SK-N-SH treated with all-trans-retinoic acid at 6 μM for 48 hours (cell line): Measurements from ENCODE around the gene SHE.

Source experiments
- ATAC-seq: fragments of 200-7000 bp; cut with Tn5 transposase; 3 replicates; pipeline ENCODE4 v1.9.1; 2020; ENCODE audit warnings: mild to moderate bottlenecking, moderate library complexity
- ARNTL ChIP-seq: fragments of 450-650 bp; formaldehyde crosslinking; IDR thresholded peaks from 2 replicates; pipeline ENCODE4 v1.5.0; 2020; ENCODE audit warnings: low read depth, mild to moderate bottlenecking, moderate library complexity, borderline replicate concordance
- BACH2 ChIP-seq: fragments of 250-450 bp; sonication (Bioruptor Pico); IDR thresholded peaks from 2 replicates; pipeline ENCODE4 v1.9.0; 2021; ENCODE audit warnings: mild to moderate bottlenecking, borderline replicate concordance
- CSDC2 ChIP-seq: fragments of 250-450 bp; sonication (Bioruptor Pico); IDR thresholded peaks from 2 replicates; pipeline ENCODE4 v1.5.0; 2020; ENCODE audit warnings: mild to moderate bottlenecking, moderate library complexity
- CSRNP3 ChIP-seq: fragments of 250-450 bp; sonication (Bioruptor Pico); IDR thresholded peaks from 2 replicates; pipeline ENCODE4 v1.5.1; 2021; ENCODE audit warnings: mild to moderate bottlenecking, moderate library complexity
- ESRRG ChIP-seq: fragments of 250-450 bp; sonication (Bioruptor Pico); IDR thresholded peaks from 2 replicates; pipeline ENCODE4 v1.6.1; 2021; ENCODE audit warnings: mild to moderate bottlenecking
- GLIS3 ChIP-seq: fragments of 250-450 bp; sonication (Bioruptor Pico); IDR thresholded peaks from 2 replicates; pipeline ENCODE4 v1.5.0; 2020; ENCODE audit warnings: mild to moderate bottlenecking, moderate library complexity
- ISL1 ChIP-seq: fragments of 250-450 bp; sonication (Bioruptor Pico); IDR thresholded peaks from 2 replicates; pipeline ENCODE4 v2.1.2; 2022; ENCODE audit warnings: mild to moderate bottlenecking, moderate library complexity
- PATZ1 ChIP-seq: fragments of 250-450 bp; sonication (Bioruptor Pico); IDR thresholded peaks from 2 replicates; pipeline ENCODE4 v1.8.0; 2020; ENCODE audit warnings: mild to moderate bottlenecking, moderate library complexity, borderline replicate concordance
- PPARA ChIP-seq: fragments of 250-450 bp; sonication (Bioruptor Pico); IDR thresholded peaks from 2 replicates; pipeline ENCODE4 v1.5.0; 2020; ENCODE audit warnings: mild to moderate bottlenecking, borderline replicate concordance
- RARB ChIP-seq: fragments of 250-450 bp; sonication (Bioruptor Pico); IDR thresholded peaks from 2 replicates; pipeline ENCODE4 v1.8.0; 2021; ENCODE audit warnings: mild to moderate bottlenecking, moderate library complexity
- TCF4 ChIP-seq: fragments of 250-450 bp; sonication (Bioruptor Pico); IDR thresholded peaks from 2 replicates; pipeline ENCODE4 v1.8.0; 2021; ENCODE audit warnings: mild to moderate bottlenecking, moderate library complexity, borderline replicate concordance
- TOX ChIP-seq: fragments of 250-450 bp; sonication (Bioruptor Pico); IDR thresholded peaks from 2 replicates; pipeline ENCODE4 v1.8.0; 2021; ENCODE audit warnings: mild to moderate bottlenecking, moderate library complexity, borderline replicate concordance
- TSHZ2 ChIP-seq: fragments of 250-450 bp; sonication (Bioruptor Pico); IDR thresholded peaks from 2 replicates; pipeline ENCODE4 v1.5.0; 2020; ENCODE audit warnings: mild to moderate bottlenecking, moderate library complexity
- ZC3H10 ChIP-seq: fragments of 250-450 bp; sonication (Bioruptor Pico); IDR thresholded peaks from 2 replicates; pipeline ENCODE4 v1.5.1; 2021; ENCODE audit warnings: mild to moderate bottlenecking, moderate library complexity
- ZFP3 ChIP-seq: fragments of 250-450 bp; sonication (Bioruptor Pico); IDR thresholded peaks from 2 replicates; pipeline ENCODE4 v1.5.0; 2020; ENCODE audit warnings: mild to moderate bottlenecking, moderate library complexity
- ZFP30 ChIP-seq: fragments of 450-650 bp; formaldehyde crosslinking; IDR thresholded peaks from 2 replicates; pipeline ENCODE4 v1.5.0; 2022; ENCODE audit warnings: mild to moderate bottlenecking, moderate library complexity
- ZNF565 ChIP-seq: fragments of 450-650 bp; formaldehyde crosslinking; conservative IDR thresholded peaks from 2 replicates; pipeline ENCODE4 v1.5.0; 2020; ENCODE audit warnings: low read depth, mild to moderate bottlenecking, moderate library complexity
- ZNF8 ChIP-seq: fragments of 450-650 bp; formaldehyde crosslinking; IDR thresholded peaks from 2 replicates; pipeline ENCODE4 v1.5.0; 2020; ENCODE audit warnings: mild to moderate bottlenecking, moderate library complexity
- TF ChIP-seq, protein P1 (sequence below): fragments of 250-450 bp; sonication (Bioruptor Pico); IDR thresholded peaks from 2 replicates; pipeline ENCODE4 v1.5.1; 2020; ENCODE audit warnings: low read depth, mild to moderate bottlenecking, moderate library complexity
- TF ChIP-seq, protein P2 (sequence below): fragments of 250-450 bp; sonication (Bioruptor Pico); IDR thresholded peaks from 2 replicates; pipeline ENCODE4 v1.8.0; 2021; ENCODE audit warnings: low read depth, mild to moderate bottlenecking, moderate library complexity, borderline replicate concordance

Gene SHE

GRCh38 chr1:154541231-154541630 lies 39.0 kb upstream of the SHE start:
- no peak for ATAC-seq
- TF ChIP-seq CSRNP3 (no peak), ZNF565 (no peak), ESRRG (no peak), ARNTL (CRISPR knock-in tag) (no peak), BACH2 (CRISPR knock-in tag) (no peak), ZFP3 (CRISPR knock-in tag) (no peak), TSHZ2 (CRISPR knock-in tag) (no peak), PATZ1 (no peak), CSDC2 (CRISPR knock-in tag) (no peak), ZNF8 (CRISPR knock-in tag) (no peak), ISL1 (CRISPR knock-in tag) (no peak)
- TF ChIP-seq, protein P1, sequence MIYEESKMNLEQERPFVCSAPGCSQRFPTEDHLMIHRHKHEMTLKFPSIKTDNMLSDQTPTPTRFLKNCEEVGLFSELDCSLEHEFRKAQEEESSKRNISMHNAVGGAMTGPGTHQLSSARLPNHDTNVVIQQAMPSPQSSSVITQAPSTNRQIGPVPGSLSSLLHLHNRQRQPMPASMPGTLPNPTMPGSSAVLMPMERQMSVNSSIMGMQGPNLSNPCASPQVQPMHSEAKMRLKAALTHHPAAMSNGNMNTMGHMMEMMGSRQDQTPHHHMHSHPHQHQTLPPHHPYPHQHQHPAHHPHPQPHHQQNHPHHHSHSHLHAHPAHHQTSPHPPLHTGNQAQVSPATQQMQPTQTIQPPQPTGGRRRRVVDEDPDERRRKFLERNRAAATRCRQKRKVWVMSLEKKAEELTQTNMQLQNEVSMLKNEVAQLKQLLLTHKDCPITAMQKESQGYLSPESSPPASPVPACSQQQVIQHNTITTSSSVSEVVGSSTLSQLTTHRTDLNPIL (CRISPR knock-in tag): no peak

DNA sequence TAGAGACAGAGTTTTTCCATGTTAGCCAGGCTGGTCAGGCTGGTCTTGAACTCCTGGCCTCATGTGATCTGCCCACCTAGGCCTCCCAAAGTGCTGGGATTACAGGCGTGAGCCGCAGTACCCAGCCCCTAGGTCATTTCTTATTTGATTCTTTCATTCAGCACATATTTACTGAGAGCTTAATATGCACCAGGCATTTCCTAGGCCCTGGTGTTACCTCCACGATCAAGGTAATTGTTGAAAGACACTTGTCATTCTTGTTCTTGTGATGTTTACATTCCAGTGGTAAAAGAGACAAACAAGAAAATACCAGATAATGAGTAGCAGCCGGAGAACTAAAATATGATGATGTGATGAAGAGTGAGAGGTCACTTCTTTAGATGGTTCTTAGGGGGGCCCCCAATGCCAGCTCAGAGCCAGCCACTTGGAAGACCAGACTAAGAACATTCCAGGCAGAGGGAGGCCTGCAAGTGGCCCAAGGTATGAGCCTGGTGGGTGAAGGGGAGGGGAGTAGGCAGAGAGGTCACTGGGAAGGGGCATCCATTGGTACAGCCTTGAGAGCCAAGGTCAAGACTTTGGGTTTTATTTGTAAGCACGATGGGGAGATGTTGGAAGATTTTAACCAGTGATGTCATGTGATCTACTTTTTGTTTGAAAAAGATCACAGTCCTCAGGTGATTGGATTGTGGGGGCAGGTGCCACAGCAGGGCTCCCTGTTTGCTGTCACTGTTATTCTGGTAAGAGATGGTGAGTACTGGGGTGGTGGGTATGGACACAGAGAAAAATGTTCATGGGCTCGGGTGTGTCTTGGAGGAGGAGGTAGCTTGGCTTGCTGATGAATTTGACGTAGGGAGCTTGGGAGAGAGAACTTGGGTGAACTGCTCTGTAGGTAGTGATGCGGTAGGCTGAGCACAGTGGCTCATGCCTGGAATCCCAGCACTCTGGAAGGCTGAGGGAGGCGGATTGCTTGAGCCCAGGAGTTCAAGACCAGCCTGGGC lies 37.6 kb upstream of the SHE start:
- TF ChIP-seq ZC3H10 (CRISPR knock-in tag) (no peak), ZNF565 (no peak), TOX (CRISPR knock-in tag) (no peak), ZNF8 (CRISPR knock-in tag) (no peak), GLIS3 (CRISPR knock-in tag) (no peak), PPARA (CRISPR knock-in tag) (no peak), ARNTL (CRISPR knock-in tag) (no peak), PATZ1 (no peak), TCF4 (CRISPR knock-in tag) (no peak), RARB (no peak), ZFP30 (CRISPR knock-in tag) (no peak), ZFP3 (CRISPR knock-in tag) (no peak), CSRNP3 (no peak), BACH2 (CRISPR knock-in tag) (no peak)
- TF ChIP-seq, protein P2, sequence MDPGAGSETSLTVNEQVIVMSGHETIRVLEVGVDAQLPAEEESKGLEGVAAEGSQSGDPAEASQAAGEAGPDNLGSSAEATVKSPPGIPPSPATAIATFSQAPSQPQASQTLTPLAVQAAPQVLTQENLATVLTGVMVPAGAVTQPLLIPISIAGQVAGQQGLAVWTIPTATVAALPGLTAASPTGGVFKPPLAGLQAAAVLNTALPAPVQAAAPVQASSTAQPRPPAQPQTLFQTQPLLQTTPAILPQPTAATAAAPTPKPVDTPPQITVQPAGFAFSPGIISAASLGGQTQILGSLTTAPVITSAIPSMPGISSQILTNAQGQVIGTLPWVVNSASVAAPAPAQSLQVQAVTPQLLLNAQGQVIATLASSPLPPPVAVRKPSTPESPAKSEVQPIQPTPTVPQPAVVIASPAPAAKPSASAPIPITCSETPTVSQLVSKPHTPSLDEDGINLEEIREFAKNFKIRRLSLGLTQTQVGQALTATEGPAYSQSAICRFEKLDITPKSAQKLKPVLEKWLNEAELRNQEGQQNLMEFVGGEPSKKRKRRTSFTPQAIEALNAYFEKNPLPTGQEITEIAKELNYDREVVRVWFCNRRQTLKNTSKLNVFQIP: no peak
- TF ChIP-seq, protein P1 (CRISPR knock-in tag): no peak
- no peak for ATAC-seq
